Colonic mucosa (tissue), 4 donors: ENCODE data around the gene GAS6. TPM values are rescaled to one million over a fixed set of nuclear protein-coding genes. Genes with fewer than 3 reads are reported as not detected.
A peak's percentile ranks its signal among the peaks of the same experiment; 100 is the strongest.

Experiments
- DNase-seq: peaks from one replicate; pipeline ENCODE4 v3.0.0-alpha.2; 2020
- H3K27ac ChIP-seq: fragments of 200-600 bp; one replicate; pipeline ENCODE4 v1.8.0; 2021
- H3K27me3 ChIP-seq: fragments of 200-600 bp; one replicate; pipeline ENCODE4 v1.8.0; 2021
- H3K36me3 ChIP-seq: fragments of 200-600 bp; one replicate; pipeline ENCODE4 v1.8.0; 2021
- H3K4me1 ChIP-seq: fragments of 200-600 bp; one replicate; pipeline ENCODE4 v1.8.0; 2021; ENCODE audit warnings: mild to moderate bottlenecking
- H3K4me3 ChIP-seq: fragments of 200-600 bp; one replicate; pipeline ENCODE4 v1.8.0; 2021
- H3K9ac ChIP-seq, 2 donors: one replicate each; pipeline ENCODE4 v1.7.0; 2013; ENCODE audit warnings: control low read depth in 2 of 2, low read depth in 2 of 2, low read length in 2 of 2
- H3K9me3 ChIP-seq: fragments of 200-600 bp; one replicate; pipeline ENCODE4 v1.8.0; 2021
- intact Hi-C: fragments of 100-400 bp; cut with DNase I; formaldehyde crosslinking; loops from one replicate; pipeline ENCODE4 v1.14.1; 2022
- total RNA-seq, 2 donors: library from RNA; stranded (reverse); fragmentation: NEBNext Ultra II Directional in 1 of 2; extraction: Animal tissue kit (Norgen Biotek cat#: 25700) in 1 of 2; gene quantifications; one replicate each; pipeline ENCODE4 v1.2.1, GENCODE V29; 2021
- TF ChIP-seq, protein P1 (sequence below): fragments of 200-600 bp; IDR thresholded peaks from one replicate; pipeline ENCODE4 v1.8.0; 2022; ENCODE audit warnings: antibody characterized with exemption, mild to moderate bottlenecking
- donor health status: healthy.
- donor health status: DM: no; HTN: no; CAD: no.
- donor health status: DM: no; HTN: no; CAD: no.

Gene GAS6
- total RNA-seq, 2 donors from 2014 or later: 118 to 121 TPM

DNA sequence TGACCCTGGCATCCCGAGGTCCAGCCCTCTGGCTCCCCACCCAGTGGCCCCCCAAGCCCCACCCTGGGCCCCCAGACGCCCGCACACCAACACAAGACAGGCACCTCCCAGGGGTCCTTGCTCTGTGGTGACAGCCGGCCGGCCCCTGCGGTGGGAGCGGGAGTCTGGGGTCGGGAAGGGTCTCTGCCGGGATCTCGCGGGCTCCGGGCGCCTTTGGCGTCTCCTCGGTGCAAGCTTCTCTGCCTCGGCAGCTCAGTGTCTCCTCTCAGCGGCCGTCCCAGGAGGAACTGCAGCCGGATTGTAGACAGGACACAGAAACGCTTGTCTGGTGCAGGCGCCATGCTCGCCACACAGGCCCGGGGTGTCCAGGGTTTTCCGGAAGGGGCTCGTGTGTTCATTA, 61.1 kb downstream of the GAS6 start:
- Histone ChIP-seq H3K36me3 (no peaks in the 10 kb centered on the region), H3K4me3 (no peak overlapping the region), H3K27ac (no peak overlapping the region), H3K4me1 (no peaks in the 10 kb centered on the region), H3K9ac (no peak overlapping the region), H3K9me3 (no peaks in the 10 kb centered on the region), H3K27me3 (no peaks in the 10 kb centered on the region)
- TF ChIP-seq, protein P1, sequence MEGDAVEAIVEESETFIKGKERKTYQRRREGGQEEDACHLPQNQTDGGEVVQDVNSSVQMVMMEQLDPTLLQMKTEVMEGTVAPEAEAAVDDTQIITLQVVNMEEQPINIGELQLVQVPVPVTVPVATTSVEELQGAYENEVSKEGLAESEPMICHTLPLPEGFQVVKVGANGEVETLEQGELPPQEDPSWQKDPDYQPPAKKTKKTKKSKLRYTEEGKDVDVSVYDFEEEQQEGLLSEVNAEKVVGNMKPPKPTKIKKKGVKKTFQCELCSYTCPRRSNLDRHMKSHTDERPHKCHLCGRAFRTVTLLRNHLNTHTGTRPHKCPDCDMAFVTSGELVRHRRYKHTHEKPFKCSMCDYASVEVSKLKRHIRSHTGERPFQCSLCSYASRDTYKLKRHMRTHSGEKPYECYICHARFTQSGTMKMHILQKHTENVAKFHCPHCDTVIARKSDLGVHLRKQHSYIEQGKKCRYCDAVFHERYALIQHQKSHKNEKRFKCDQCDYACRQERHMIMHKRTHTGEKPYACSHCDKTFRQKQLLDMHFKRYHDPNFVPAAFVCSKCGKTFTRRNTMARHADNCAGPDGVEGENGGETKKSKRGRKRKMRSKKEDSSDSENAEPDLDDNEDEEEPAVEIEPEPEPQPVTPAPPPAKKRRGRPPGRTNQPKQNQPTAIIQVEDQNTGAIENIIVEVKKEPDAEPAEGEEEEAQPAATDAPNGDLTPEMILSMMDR: no peak
- no peak for DNase-seq
- intact Hi-C loops: no loop called here

DNA sequence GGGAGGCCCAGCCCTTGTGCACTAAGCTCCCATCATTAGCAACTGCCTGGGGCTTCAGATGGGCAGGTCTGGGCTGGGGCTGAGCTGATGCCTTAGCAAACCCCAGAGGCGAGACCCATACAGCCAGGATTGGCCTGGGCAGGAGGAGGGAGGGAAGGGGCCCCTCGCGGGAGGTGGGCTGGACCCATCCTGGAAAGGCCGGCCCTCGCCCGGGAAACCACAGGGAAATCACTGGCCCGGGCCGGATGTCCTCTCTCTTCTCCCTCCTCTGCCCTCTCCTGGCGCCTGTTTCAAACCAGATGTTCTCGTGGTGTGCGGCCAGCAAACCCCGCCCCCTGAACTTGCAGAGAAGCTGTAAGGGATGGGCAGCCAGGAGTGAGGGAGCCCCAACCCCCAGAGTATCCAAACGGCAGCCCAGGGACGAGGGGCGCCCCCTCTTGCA, 61.8 kb downstream of the GAS6 start:
- intact Hi-C loops: no loop called here
- H3K9ac ChIP-seq: no peak overlapping the region
- no peak overlapping the region for H3K27ac ChIP-seq
- no peaks in the 10 kb centered on the region for H3K27me3 ChIP-seq
- no peak overlapping the region for H3K4me3 ChIP-seq
- TF ChIP-seq, protein P1: no peak
- no peaks in the 10 kb centered on the region for H3K9me3 ChIP-seq
- no peaks in the 10 kb centered on the region for H3K4me1 ChIP-seq
- peak; percentile 34 for DNase-seq
- no peaks in the 10 kb centered on the region for H3K36me3 ChIP-seq

DNA sequence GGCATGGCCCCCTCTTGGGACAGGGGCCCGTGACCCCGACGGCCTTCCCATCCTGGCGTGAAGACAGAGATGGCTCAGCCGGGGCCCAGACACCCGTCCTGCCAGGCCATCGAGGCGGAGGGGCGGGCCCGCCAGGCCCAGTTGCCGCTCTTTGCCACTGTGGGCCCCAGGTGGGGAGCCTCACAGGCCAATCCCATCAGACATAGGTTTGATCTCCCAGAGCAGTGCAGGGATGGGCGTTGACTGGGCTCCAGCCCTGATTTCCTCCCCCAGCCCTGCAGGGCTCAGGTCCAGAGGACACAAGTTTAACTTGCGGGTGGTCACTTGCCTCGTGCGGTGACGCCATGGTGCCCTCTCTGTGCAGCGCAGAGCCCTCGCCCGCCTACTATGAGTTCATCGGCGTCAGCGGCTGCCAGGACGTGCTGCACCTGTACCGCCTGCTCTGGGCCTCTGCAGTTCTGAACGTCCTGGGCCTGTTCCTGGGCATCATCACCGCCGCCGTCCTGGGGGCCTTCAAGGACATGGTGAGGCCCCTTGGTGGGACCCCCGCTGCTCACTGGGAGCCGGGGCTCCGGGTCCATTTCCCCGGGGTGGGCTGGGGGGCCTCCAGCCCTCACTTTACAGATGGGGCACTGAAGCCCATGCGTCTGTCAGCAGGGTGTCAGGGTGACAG, 62.5 kb downstream of the GAS6 start:
- no peak overlapping the region for H3K4me3 ChIP-seq
- no peak for DNase-seq
- intact Hi-C loops: no loop called here

DNA sequence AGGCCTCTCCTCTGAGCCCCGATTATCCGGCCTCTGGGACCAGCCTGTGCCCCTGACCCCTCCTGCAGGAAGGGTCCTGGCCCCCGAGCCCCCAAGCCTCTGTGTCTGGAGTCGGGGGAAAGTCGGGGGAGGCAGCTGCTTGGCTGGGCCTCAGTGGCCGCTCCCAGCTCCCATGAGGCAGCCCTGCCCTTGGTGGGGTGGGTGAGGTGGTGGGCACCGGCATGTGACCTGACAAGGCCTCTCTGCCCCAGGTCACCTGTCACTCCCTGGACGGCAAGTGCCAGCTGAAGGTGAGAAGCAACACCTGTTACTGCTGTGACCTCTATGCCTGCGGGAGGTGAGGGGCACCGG, 63.3 kb downstream of the GAS6 start:
- Histone ChIP-seq H3K27ac (no peak overlapping the region), H3K4me1 (no peaks in the 10 kb centered on the region), H3K27me3 (no peaks in the 10 kb centered on the region), H3K36me3 (no peaks in the 10 kb centered on the region), H3K9me3 (no peaks in the 10 kb centered on the region), H3K4me3 (no peak overlapping the region), H3K9ac (no peak overlapping the region)
- intact Hi-C loops: no loop called here
- TF ChIP-seq, protein P1: no peak
- no peak for DNase-seq

More for the DNA sequence above, 62.5 kb downstream of the GAS6 start:
- no peak overlapping the region for H3K9ac ChIP-seq
- H3K36me3 ChIP-seq: no peaks in the 10 kb centered on the region
- no peaks in the 10 kb centered on the region for H3K9me3 ChIP-seq
- H3K4me1 ChIP-seq: no peaks in the 10 kb centered on the region
- H3K27ac ChIP-seq: no peak overlapping the region
- no peaks in the 10 kb centered on the region for H3K27me3 ChIP-seq
- TF ChIP-seq, protein P1: no peak

DNA sequence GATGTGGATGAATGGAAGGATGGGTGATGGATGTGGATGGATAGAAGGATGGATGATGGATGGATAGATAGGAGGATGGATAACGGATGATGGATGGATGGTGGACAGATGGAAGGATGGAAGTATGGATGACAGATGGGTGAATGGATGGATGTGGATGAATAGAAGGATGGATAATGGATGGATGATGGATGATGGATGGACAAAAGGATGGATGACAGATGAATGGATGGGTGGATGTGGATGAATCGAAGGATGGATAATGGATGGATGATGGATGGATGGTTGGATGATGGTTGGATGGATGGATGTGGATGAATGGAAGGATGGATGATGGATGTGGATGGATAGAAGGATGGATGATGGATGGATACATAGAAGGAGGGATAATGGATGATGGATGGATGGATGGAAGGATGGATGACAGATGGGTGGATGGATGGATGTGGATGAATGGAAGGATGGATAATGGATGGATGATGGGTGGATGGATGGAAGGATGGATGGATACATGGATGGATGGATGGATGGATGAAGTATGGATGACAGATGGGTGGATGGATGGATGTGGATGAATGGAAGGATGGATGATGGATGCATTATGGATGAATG, 65.6 kb downstream of the GAS6 start:
- H3K4me1 ChIP-seq: no peaks in the 10 kb centered on the region
- intact Hi-C loops: no loop called here
- no peak for DNase-seq
- no peaks in the 10 kb centered on the region for H3K27me3 ChIP-seq
- no peak overlapping the region for H3K9ac ChIP-seq
- no peaks in the 10 kb centered on the region for H3K9me3 ChIP-seq
- H3K4me3 ChIP-seq: no peak overlapping the region
- TF ChIP-seq, protein P1: no peak
- no peaks in the 10 kb centered on the region for H3K36me3 ChIP-seq
- H3K27ac ChIP-seq: no peak overlapping the region
